ENCODE data around the gene TNFSF8. TPM values are rescaled to one million over a fixed set of nuclear protein-coding genes. Genes with fewer than 3 reads are reported as not detected.

The TNFSF8 gene
- total RNA-seq, 3 donors from 2014 or later = 1.0 to 1.3 (median 1.0) TPM

DNA sequence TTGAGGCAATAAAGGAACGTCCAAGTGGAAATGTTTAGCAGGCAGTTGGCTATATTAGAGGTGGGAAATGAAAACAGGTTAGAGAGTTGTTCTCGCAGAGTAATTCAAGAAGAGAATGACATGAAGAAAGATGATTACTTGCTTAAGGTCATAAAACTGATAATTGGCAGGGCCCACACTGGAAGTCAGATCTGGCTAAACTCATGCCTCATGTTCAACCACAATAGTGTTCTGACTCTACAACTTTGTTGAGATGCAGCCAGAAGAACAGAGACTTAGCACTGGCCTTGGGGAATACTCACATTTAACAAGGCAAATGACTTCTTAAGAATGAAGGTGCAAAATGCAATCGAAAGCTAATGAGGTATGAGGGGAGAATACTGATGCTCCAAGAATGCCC, 27.2 kb upstream of the TNFSF8 start:
- no peak overlapping the region for H3K4me3 ChIP-seq
- H3K36me3 ChIP-seq (ENCODE audit: low read depth) = no peaks in the 10 kb centered on the region
- H3K9me3 ChIP-seq = peaks cover 5% of the 10 kb centered on the region
- DNase-seq (no peak), ATAC-seq (no peak)
- TF ChIP-seq, protein P1, sequence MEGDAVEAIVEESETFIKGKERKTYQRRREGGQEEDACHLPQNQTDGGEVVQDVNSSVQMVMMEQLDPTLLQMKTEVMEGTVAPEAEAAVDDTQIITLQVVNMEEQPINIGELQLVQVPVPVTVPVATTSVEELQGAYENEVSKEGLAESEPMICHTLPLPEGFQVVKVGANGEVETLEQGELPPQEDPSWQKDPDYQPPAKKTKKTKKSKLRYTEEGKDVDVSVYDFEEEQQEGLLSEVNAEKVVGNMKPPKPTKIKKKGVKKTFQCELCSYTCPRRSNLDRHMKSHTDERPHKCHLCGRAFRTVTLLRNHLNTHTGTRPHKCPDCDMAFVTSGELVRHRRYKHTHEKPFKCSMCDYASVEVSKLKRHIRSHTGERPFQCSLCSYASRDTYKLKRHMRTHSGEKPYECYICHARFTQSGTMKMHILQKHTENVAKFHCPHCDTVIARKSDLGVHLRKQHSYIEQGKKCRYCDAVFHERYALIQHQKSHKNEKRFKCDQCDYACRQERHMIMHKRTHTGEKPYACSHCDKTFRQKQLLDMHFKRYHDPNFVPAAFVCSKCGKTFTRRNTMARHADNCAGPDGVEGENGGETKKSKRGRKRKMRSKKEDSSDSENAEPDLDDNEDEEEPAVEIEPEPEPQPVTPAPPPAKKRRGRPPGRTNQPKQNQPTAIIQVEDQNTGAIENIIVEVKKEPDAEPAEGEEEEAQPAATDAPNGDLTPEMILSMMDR (IDR thresholded peaks at IDR 0.05) = no peak
- intact Hi-C loops (cut with DNase I, micrococcal nuclease) = no loop called here
- H3K4me1 ChIP-seq (ENCODE audit: low read depth) = no peaks in the 10 kb centered on the region

DNA sequence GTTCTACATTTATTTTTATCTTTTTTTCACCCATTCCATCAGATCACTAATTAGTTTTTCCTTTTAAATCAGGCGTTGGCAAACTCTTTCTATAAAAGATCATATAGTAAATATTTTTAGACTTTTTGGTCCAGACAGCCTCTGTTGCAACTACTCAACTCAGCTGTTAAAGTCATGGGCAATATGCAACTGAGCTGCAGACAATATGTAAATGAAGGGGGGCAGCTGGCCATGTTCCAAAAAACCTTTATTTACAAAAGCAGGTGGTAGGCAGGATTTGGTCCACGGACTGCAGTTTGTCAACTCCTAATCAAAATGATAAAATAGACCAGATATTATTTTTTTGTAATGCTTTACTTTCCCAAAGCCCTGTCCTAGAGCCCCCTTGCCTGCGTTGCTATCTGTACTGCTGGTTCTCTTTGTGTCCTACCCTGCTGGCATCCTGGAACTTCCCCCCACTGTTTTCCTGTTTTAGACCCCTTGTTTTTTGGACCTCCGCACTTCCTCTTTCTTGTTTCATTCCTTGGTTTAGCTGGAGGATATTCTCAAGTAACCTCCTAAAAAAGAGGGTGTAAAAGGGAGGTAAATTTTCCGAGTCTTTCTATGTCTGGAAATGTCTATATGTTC, 24.7 kb upstream of the TNFSF8 start:
- TF ChIP-seq, protein P1 (IDR thresholded peaks at IDR 0.05) = no peak
- no peak for ATAC-seq
- intact Hi-C loops (cut with DNase I, micrococcal nuclease) = no loop called here
- Histone ChIP-seq H3K36me3 (ENCODE audit: low read depth) (no peaks in the 10 kb centered on the region), H3K4me1 (ENCODE audit: low read depth) (no peaks in the 10 kb centered on the region), H3K4me3 (no peak overlapping the region), H3K9me3 (no peaks in the 10 kb centered on the region)
- no peak for DNase-seq

DNA sequence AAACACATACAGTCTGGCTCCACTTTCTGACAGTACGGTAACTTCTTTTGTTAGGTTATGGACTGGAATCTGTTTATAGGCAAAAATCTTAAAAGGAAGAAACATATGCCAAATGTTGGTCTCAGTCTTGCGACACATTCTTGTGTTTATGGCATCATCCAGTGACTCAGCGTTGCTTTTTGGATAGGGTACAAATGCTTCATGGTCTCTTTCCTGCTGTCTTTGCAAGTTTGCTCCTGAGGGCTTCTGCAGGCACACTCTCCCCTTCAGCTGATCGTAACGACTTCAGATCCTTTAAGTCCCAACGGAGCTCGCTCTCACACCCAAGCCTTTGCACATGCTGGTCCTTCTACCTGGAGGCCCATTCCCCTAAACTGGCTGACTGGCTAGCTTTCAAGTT, 23.6 kb upstream of the TNFSF8 start:
- Histone ChIP-seq H3K36me3 (ENCODE audit: low read depth) (no peaks in the 10 kb centered on the region), H3K4me3 (no peak overlapping the region), H3K9me3 (no peaks in the 10 kb centered on the region), H3K4me1 (ENCODE audit: low read depth) (no peaks in the 10 kb centered on the region)
- intact Hi-C loops (cut with DNase I, micrococcal nuclease) = no loop called here
- DNase-seq (peak in 1 of 3 donors; percentile 36), ATAC-seq (peak; percentile 48)
- TF ChIP-seq, protein P1 (IDR thresholded peaks at IDR 0.05) = no peak

DNA sequence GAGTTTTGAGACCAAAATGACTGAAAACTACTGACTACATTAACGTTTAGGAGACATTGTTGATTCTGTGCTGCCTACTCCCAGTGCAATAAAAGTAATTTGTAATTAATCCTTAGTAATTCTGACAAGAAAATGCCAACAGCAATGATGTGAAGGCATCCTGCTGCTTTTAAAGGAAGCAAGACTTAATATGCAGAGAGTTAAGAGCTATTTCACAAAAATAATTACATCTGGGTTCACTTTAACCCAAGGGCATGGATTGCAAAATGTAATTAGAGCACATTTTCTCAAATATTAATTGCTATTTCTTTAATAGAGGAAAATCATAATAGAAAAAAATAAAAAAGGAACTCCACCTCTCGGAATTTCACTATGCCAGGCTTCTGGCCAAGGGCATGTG, 22.7 kb upstream of the TNFSF8 start:
- H3K4me1 ChIP-seq (ENCODE audit: low read depth) = no peaks in the 10 kb centered on the region
- H3K36me3 ChIP-seq (ENCODE audit: low read depth) = no peaks in the 10 kb centered on the region
- intact Hi-C loops (cut with DNase I, micrococcal nuclease) = no loop called here
- TF ChIP-seq, protein P1 (IDR thresholded peaks at IDR 0.05) = no peak
- no peak overlapping the region for H3K4me3 ChIP-seq
- no peaks in the 10 kb centered on the region for H3K9me3 ChIP-seq
- ATAC-seq (no peak), DNase-seq (no peak)

DNA sequence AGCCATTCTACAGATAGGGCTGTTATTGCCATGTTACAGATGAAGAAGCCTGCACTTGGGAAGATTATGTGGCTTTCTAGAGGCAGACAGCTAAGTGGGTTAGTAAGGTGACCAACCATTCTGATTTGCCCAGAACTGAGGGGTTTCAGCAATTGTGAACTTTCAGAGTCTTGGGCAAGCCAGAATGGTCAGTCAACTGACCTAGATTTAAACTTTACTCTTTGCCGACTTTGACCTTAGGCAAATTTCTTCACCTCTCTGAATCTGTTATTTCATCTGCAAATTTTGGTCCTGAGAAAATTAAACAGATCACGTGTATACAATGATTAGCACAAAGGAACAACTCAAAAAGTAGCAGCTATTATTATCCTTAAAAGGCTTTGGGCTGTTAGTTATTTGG, 20.4 kb upstream of the TNFSF8 start:
- TF ChIP-seq, protein P1 (IDR thresholded peaks at IDR 0.05) = no peak
- no peak for ATAC-seq
- DNase-seq = no peak

DNA sequence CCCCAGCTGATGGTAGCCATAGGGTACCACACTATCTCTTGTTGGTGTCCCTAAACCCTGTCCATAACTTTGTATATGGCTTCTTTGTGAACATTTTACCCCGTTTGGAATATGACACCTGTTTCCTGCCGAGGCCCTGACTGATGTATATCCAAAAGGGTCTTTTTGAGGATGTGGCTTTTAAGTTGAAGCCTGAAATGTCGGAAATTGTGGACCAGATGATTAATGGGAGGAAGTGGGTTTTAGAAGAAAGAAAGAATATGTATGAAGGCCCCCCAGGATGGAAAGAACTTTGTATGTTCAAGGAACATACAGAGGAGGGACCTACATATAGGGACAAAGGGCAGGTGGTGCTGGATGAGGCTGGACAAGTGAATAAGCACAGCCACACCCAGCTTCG, 16.7 kb upstream of the TNFSF8 start:
- H3K36me3 ChIP-seq (ENCODE audit: low read depth) = no peaks in the 10 kb centered on the region
- ATAC-seq = no peak
- H3K4me3 ChIP-seq = no peak overlapping the region
- H3K4me1 ChIP-seq (ENCODE audit: low read depth) = no peaks in the 10 kb centered on the region
- TF ChIP-seq, protein P1 (IDR thresholded peaks at IDR 0.05) = no peak
- intact Hi-C loops (cut with DNase I, micrococcal nuclease) = no loop called here
- H3K9me3 ChIP-seq = no peaks in the 10 kb centered on the region
- no peak for DNase-seq

More for the DNA sequence above, 20.4 kb upstream of the TNFSF8 start:
- Histone ChIP-seq H3K4me3 (no peak overlapping the region), H3K9me3 (no peaks in the 10 kb centered on the region), H3K36me3 (ENCODE audit: low read depth) (no peaks in the 10 kb centered on the region), H3K4me1 (ENCODE audit: low read depth) (no peaks in the 10 kb centered on the region)
- intact Hi-C loops (cut with DNase I, micrococcal nuclease) = no loop called here
